ENCODE measurements around the gene PDCD7. TPM values are rescaled to one million over a fixed set of nuclear protein-coding genes. Genes with fewer than 3 reads are reported as not detected.
A peak's percentile ranks its signal among the peaks of the same experiment; 100 is the strongest.

The PDCD7 gene
- total and polyA plus RNA-seq, 2 of the 13 experiments (the other 11 are each of a cell fraction or from before 2014, with no cell fraction given): 10.1 to 14.7 TPM

- ChIA-PET POLR2A (interaction anchor here (1.2 to 1.3 kb wide), 2 partner anchors 11 to 123 kb away, joined by 3 to 8 read pairs; partner anchors contain the start of gene CLPX), CTCF (ENCODE audit: low intra/inter-chr PET ratio, low total read pairs) (no interaction called here)
- peaks cover 6 to 50% of the 10 kb centered on the region in 2 experiments; a peak in 4 of 5 replicates for H3K36me3 ChIP-seq (replicated peaks in 1 of 2; ENCODE audit: control insufficient read depth in 1 of 2, insufficient read depth in 2 of 2, low read length in 2 of 2)
- peaks cover 39% of the 10 kb centered on the region for H3K4me1 ChIP-seq (ENCODE audit: insufficient read depth, low read length)
- no peak overlapping the region for H3K9ac ChIP-seq (ENCODE audit: insufficient read depth, low read depth, low read length)
- WGBS (ENCODE audit: low lambda C conversion rate): over 99% methylated on average over 5 of the region's 5 CpGs
- H3K27me3 ChIP-seq (ENCODE audit: control insufficient read depth in 1 of 2, insufficient read depth in 2 of 2, low read length in 2 of 2): no peaks in the 10 kb centered on the region
- no peak for TF ChIP-seq ZNF878 (CRISPR knock-in tag; IDR thresholded peaks at IDR 0.05)
- no peak for TF ChIP-seq ZEB1 (IDR thresholded peaks at IDR 0.05; ENCODE audit: insufficient replicate concordance, low read depth)
- TF ChIP-seq REPIN1 (CRISPR knock-in tag; IDR thresholded peaks at IDR 0.05; ENCODE audit: borderline replicate concordance, low read depth): no peak
- no peak for TF ChIP-seq NFIC (IDR thresholded peaks at IDR 0.05; ENCODE audit: low read length)
- no peak for TF ChIP-seq ZBTB34 (CRISPR knock-in tag; IDR thresholded peaks at IDR 0.05)
- no peak for TF ChIP-seq ZNF761 (CRISPR knock-in tag; conservative IDR thresholded peaks at IDR 0.05)
- TF ChIP-seq NFYB (CRISPR knock-in tag; IDR thresholded peaks at IDR 0.05): no peak
- TF ChIP-seq, protein P1, sequence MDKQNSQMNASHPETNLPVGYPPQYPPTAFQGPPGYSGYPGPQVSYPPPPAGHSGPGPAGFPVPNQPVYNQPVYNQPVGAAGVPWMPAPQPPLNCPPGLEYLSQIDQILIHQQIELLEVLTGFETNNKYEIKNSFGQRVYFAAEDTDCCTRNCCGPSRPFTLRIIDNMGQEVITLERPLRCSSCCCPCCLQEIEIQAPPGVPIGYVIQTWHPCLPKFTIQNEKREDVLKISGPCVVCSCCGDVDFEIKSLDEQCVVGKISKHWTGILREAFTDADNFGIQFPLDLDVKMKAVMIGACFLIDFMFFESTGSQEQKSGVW (CRISPR knock-in tag; IDR thresholded peaks at IDR 0.05; ENCODE audit: borderline replicate concordance): no peak
- TSS peak; percentile 32 for BruUV-seq (replicated peaks)
- H3K79me2 ChIP-seq (ENCODE audit: insufficient read depth, low read length): peaks cover 13% of the 10 kb centered on the region
- in situ Hi-C loops (cut with HindIII; ENCODE audit: extremely low pct_ligation_motif_present, low pct_unique_long_range_greater_than_20kb): no loop called here
- FAIRE-seq (no peak), ATAC-seq (no peak), DNase-seq (ENCODE audit: low spot score) (no peak)
- H2AFZ ChIP-seq (ENCODE audit: low read length): no peak overlapping the region
- no peaks in the 10 kb centered on the region for H3K9me3 ChIP-seq (ENCODE audit: low read length)
- no peak overlapping the region for H3K4me2 ChIP-seq (ENCODE audit: low read depth, low read length)
- H4K20me1 ChIP-seq (ENCODE audit: insufficient read depth, low read length): no peaks in the 10 kb centered on the region
- H3K27ac ChIP-seq (ENCODE audit: extremely low read length, insufficient read depth, low read length): no peak overlapping the region
- H3K4me3 ChIP-seq (replicated peaks in 1 of 3; ENCODE audit: insufficient read depth in 1 of 3, low read depth in 2 of 3, low read length in 3 of 3): no peak overlapping the region
- intact Hi-C loops (cut with micrococcal nuclease; ENCODE audit: unreplicated experiment): no loop called here
These were observed 40.9 kb upstream of the PDCD7 start for GRCh38 chr15:65174509-65174908.

All from HepG2 (cell line).